ENCODE results near the gene HGS. TPM values are rescaled to one million over a fixed set of nuclear protein-coding genes. Genes with fewer than 3 reads are reported as not detected.

The HGS gene
- total RNA-seq, 1 donor from 2014 or later, result 142 TPM

DNA sequence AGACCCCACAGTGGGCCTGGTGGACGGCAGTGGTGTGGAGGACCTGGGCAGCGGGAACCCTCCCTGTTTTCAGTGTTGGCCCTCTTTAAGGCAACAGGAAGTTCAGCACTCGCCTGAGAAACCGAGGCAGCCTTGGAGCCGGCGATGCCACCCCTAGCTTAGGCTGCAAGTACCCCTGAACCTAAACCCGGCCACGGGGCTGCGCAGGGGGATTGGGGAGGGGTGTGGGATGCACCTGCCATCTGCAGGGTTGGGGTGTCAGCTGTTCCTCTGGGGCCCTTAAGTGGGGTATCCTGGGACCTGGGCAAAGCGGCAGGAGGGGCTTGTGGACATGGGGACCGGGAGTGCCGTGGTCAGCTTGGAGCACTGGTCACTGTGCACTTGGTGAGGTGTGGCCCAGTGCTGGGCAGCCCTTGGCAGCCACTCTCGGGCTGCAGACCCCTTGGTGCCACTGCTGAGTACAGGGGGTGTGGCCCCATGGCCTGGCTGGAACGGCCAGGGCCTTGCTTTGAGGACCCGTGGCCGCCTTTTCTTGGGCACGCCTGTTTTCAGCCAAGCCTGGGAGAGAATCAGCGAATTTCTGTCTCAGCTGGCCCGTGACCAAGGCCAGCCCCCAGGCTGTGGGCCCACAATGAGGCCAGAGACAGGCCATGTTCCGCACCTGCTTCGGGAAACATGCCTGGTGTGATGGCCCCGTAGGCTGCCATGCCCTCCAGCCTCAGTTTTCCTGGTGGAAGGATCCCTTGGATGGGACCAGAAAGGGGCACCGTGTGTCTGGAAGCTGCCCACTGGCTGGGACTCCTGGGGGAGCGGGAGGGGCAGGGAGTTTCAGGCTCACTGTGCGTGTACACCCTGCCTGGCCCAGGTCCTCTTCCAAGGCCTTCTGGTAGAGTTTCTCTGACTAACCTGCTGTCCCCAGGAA lies 24.2 kb downstream of the HGS start:
- Mint-ChIP-seq H3K4me3 (ENCODE audit: unreplicated experiment) (no peak overlapping the region), H3K27ac (ENCODE audit: unreplicated experiment) (no peak overlapping the region)

DNA sequence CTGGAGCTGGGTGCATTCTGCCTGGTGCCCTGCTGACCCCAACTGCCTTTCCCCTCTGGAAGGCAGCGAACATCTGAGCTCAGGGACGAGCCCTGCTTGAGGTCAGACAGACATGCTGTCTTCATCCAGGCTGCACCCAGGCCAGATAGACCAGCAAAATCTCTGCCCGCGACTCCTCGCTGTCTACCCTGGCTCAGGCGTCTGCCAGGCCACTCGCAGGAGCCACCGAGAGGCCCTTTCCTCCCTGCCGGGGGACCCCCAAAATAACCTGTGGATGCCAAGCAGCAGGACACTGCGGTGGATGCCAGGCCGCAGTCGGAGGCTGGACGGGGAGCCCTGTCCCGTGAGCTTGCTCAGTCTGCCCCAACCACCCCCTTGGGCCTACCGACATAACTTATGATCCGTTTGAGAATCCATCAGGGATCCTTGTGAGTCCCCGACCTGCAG lies 25.0 kb downstream of the HGS start:
- H3K27me3 Mint-ChIP-seq (ENCODE audit: unreplicated experiment), result peaks cover 15% of the 10 kb centered on the region
- peak overlapping the region; percentile 76 for H3K4me3 Mint-ChIP-seq (ENCODE audit: unreplicated experiment)
- H3K27ac Mint-ChIP-seq (ENCODE audit: unreplicated experiment), result no peak overlapping the region
- no peaks in the 10 kb centered on the region for H3K9me3 Mint-ChIP-seq (ENCODE audit: unreplicated experiment)
- H3K36me3 Mint-ChIP-seq (ENCODE audit: low read depth, unreplicated experiment), result peaks cover 21% of the 10 kb centered on the region
- DNase-seq (ENCODE audit: low spot score), result no peak
- peaks cover 21% of the 10 kb centered on the region for H3K4me1 Mint-ChIP-seq (ENCODE audit: unreplicated experiment)
- TF ChIP-seq, protein P1, sequence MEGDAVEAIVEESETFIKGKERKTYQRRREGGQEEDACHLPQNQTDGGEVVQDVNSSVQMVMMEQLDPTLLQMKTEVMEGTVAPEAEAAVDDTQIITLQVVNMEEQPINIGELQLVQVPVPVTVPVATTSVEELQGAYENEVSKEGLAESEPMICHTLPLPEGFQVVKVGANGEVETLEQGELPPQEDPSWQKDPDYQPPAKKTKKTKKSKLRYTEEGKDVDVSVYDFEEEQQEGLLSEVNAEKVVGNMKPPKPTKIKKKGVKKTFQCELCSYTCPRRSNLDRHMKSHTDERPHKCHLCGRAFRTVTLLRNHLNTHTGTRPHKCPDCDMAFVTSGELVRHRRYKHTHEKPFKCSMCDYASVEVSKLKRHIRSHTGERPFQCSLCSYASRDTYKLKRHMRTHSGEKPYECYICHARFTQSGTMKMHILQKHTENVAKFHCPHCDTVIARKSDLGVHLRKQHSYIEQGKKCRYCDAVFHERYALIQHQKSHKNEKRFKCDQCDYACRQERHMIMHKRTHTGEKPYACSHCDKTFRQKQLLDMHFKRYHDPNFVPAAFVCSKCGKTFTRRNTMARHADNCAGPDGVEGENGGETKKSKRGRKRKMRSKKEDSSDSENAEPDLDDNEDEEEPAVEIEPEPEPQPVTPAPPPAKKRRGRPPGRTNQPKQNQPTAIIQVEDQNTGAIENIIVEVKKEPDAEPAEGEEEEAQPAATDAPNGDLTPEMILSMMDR (IDR thresholded peaks at IDR 0.05; ENCODE audit: unreplicated experiment), result no peak

More for the DNA sequence above, 24.2 kb downstream of the HGS start:
- no peaks in the 10 kb centered on the region for H3K9me3 Mint-ChIP-seq (ENCODE audit: unreplicated experiment)
- TF ChIP-seq, protein P1 (IDR thresholded peaks at IDR 0.05; ENCODE audit: unreplicated experiment), result no peak
- DNase-seq (ENCODE audit: low spot score), result no peak
- peaks cover 15% of the 10 kb centered on the region for H3K27me3 Mint-ChIP-seq (ENCODE audit: unreplicated experiment)
- peaks cover 21% of the 10 kb centered on the region for H3K36me3 Mint-ChIP-seq (ENCODE audit: low read depth, unreplicated experiment)
- peaks cover 21% of the 10 kb centered on the region for H3K4me1 Mint-ChIP-seq (ENCODE audit: unreplicated experiment)

GRCh38 chr17:81710514-81711308 lies 26.9 kb downstream of the HGS start:
- no peak for DNase-seq (ENCODE audit: low spot score)
- H3K36me3 Mint-ChIP-seq (ENCODE audit: low read depth, unreplicated experiment), result peaks cover 16% of the 10 kb centered on the region
- H3K27me3 Mint-ChIP-seq (ENCODE audit: unreplicated experiment), result peaks cover 11% of the 10 kb centered on the region
- TF ChIP-seq, protein P1 (IDR thresholded peaks at IDR 0.05; ENCODE audit: unreplicated experiment), result no peak
- H3K27ac Mint-ChIP-seq (ENCODE audit: unreplicated experiment), result peak overlapping the region; percentile 24
- H3K4me3 Mint-ChIP-seq (ENCODE audit: unreplicated experiment), result peak overlapping the region; percentile 81
- no peaks in the 10 kb centered on the region for H3K9me3 Mint-ChIP-seq (ENCODE audit: unreplicated experiment)
- H3K4me1 Mint-ChIP-seq (ENCODE audit: unreplicated experiment), result peaks cover 17% of the 10 kb centered on the region

- Mint-ChIP-seq H3K27me3 (ENCODE audit: unreplicated experiment) (peaks cover 6% of the 10 kb centered on the region), H3K36me3 (ENCODE audit: low read depth, unreplicated experiment) (peaks cover 4% of the 10 kb centered on the region), H3K4me1 (ENCODE audit: unreplicated experiment) (peaks cover 17% of the 10 kb centered on the region), H3K4me3 (ENCODE audit: unreplicated experiment) (peak within 1 kb of the TSS; percentile 89), H3K9me3 (ENCODE audit: unreplicated experiment) (no peaks in the 10 kb centered on the region), H3K27ac (ENCODE audit: unreplicated experiment) (peak within 1 kb of the TSS; percentile 37)
- TF ChIP-seq, protein P1 (IDR thresholded peaks at IDR 0.05; ENCODE audit: unreplicated experiment), result no peak
- peak; percentile 75 for DNase-seq (ENCODE audit: low spot score)
These were observed 28.1 kb downstream of the HGS start, which contains the start of gene SLC25A10 for GRCh38 chr17:81711814-81712467. Gene SLC25A10 (plus strand): TSS chr17:81712284. CDS start chr17:81712427, 143 bp downstream.
